HepG2 (cell line): Measurements from ENCODE around the gene CDH12. TPM values are rescaled to one million over a fixed set of nuclear protein-coding genes. Genes with fewer than 3 reads are reported as not detected.

Experiments used
- ATAC-seq: fragments of 200-7000 bp; cut with Tn5 transposase; 3 replicates; pipeline ENCODE4 v1.9.1; 2020; ENCODE audit warnings: mild to moderate bottlenecking, moderate library complexity
- BruUV-seq: library from RNA; stranded (reverse); fragments of 400-500 nt; replicated peaks from 2 replicates; lab custom pipeline; 2021; lab: Mats Ljungman, UMichigan
- CTCF ChIA-PET: fragments of 300-600 bp; formaldehyde crosslinking; extraction: SDS; loops from one replicate; lab custom pipeline; 2021; ENCODE audit warnings: low total read pairs, inconsistent platforms, low intra/inter-chr PET ratio; lab: Yijun Ruan, JAX
- POLR2A ChIA-PET: fragments of 350-600 bp; sonication (Branson Sonifier 250); formaldehyde crosslinking; loops from one replicate; lab custom pipeline; 2020; ENCODE audit warnings: antibody characterized with exemption, inconsistent platforms; lab: Yijun Ruan, JAX
- DNase-seq: peaks from one replicate; pipeline ENCODE4 v3.0.0-alpha.2; 2015; ENCODE audit warnings: low spot score
- FAIRE-seq: peaks from 3 replicates; lab custom pipeline; 2011; peaks lifted over from hg19 to GRCh38; lab: Jason Lieb, UNC
- H2AFZ ChIP-seq: one replicate; pipeline ENCODE4 v1.6.1; 2011; ENCODE audit warnings: low read length, inconsistent platforms
- H3K27ac ChIP-seq: fragments of 300-600 bp; 3 replicates; pipeline ENCODE4 v1.8.0; 2011; ENCODE audit warnings: mixed run types, mild to moderate bottlenecking, mixed read lengths, low read length, inconsistent platforms; ENCODE audit not compliant: insufficient read depth; ENCODE audit errors: extremely low read length
- H3K27me3 ChIP-seq, 2 experiments: fragments of 200-600 bp in 1 of 2; 2 replicates in 1 of 2; 3 replicates in 1 of 2; pipeline versions ENCODE4 v1.6.0 to v1.8.0; 2011; ENCODE audit warnings: low read length in 2 of 2, mild to moderate bottlenecking in 2 of 2, moderate library complexity in 2 of 2, inconsistent platforms in 1 of 2; ENCODE audit not compliant: insufficient read depth in 2 of 2, control insufficient read depth in 1 of 2
- H3K36me3 ChIP-seq, 2 experiments: fragments of 200-600 bp in 1 of 2; replicated peaks in 1 of 2; 2 replicates in 1 of 2; 3 replicates in 1 of 2; pipeline versions ENCODE4 v1.5.1 to v1.8.0; 2011; ENCODE audit warnings: low read length in 2 of 2, inconsistent platforms in 1 of 2; ENCODE audit not compliant: insufficient read depth in 2 of 2, control insufficient read depth in 1 of 2
- H3K4me1 ChIP-seq: 2 replicates; pipeline ENCODE4 v1.5.1; 2012; ENCODE audit warnings: low read length, inconsistent platforms; ENCODE audit not compliant: insufficient read depth
- H3K4me2 ChIP-seq: 2 replicates; pipeline ENCODE4 v1.6.0; 2011; ENCODE audit warnings: low read depth, low read length, inconsistent platforms
- H3K4me3 ChIP-seq, 3 experiments: fragments of 200-600 bp in 1 of 3; sonication (generic), shearing (Covaris generic) in 1 of 3; replicated peaks in 1 of 3; 2 replicates each; pipeline ENCODE4 v1.5.1; 2011 to 2016; ENCODE audit warnings: low read length in 3 of 3, inconsistent platforms in 2 of 3, low read depth in 2 of 3, mild to moderate bottlenecking in 2 of 3, control low read depth in 1 of 3, mixed read lengths in 1 of 3; ENCODE audit not compliant: insufficient read depth in 1 of 3
- H3K79me2 ChIP-seq: one replicate; pipeline ENCODE4 v1.6.1; 2011; ENCODE audit warnings: low read length, inconsistent platforms; ENCODE audit not compliant: insufficient read depth
- H3K9ac ChIP-seq: 2 replicates; pipeline ENCODE4 v1.6.0; 2011; ENCODE audit warnings: mild to moderate bottlenecking, low read depth, low read length, inconsistent platforms; ENCODE audit not compliant: insufficient read depth
- H3K9me3 ChIP-seq: 2 replicates; pipeline ENCODE4 v1.5.1; 2012; ENCODE audit warnings: mild to moderate bottlenecking, low read length
- H4K20me1 ChIP-seq: 2 replicates; pipeline ENCODE4 v1.6.0; 2011; ENCODE audit warnings: inconsistent platforms, mild to moderate bottlenecking, low read length, moderate library complexity; ENCODE audit not compliant: insufficient read depth
- MXD4 ChIP-seq: IDR thresholded peaks from 2 replicates; pipeline ENCODE4 v1.6.1; 2016; ENCODE audit warnings: mild to moderate bottlenecking, missing biosample characterization, missing genetic modification reagents
- NFE2 ChIP-seq: sonication (generic); formaldehyde crosslinking; IDR thresholded peaks from 2 replicates; pipeline ENCODE4 v1.4.0; 2020; ENCODE audit warnings: missing genetic modification reagents
- NR1H2 ChIP-seq: sonication (generic); formaldehyde crosslinking; IDR thresholded peaks from 2 replicates; pipeline ENCODE4 v1.8.1; 2022; ENCODE audit warnings: low read depth, missing genetic modification reagents, borderline replicate concordance
- PRMT3 ChIP-seq: sonication (generic); formaldehyde crosslinking; IDR thresholded peaks from 2 replicates; pipeline ENCODE4 v1.8.1; 2022; ENCODE audit warnings: low read depth, mild to moderate bottlenecking, moderate library complexity, missing genetic modification reagents, borderline replicate concordance
- PRPF4 ChIP-seq: fragments of 200-400 bp; formaldehyde crosslinking; IDR thresholded peaks from 2 replicates; pipeline ENCODE4 v1.6.1; 2016; ENCODE audit warnings: low read length, low read depth; ENCODE audit not compliant: poor library complexity, severe bottlenecking
- TBL1XR1 ChIP-seq: fragments of 150-350 bp; IDR thresholded peaks from 2 replicates; pipeline ENCODE4 v1.6.1; 2014; ENCODE audit warnings: borderline replicate concordance, low read length; ENCODE audit not compliant: partially characterized antibody
- ZBTB42 ChIP-seq: sonication (generic); formaldehyde crosslinking; IDR thresholded peaks from 2 replicates; pipeline ENCODE4 v1.5.0; 2020; ENCODE audit warnings: mild to moderate bottlenecking, missing genetic modification reagents
- ZFX ChIP-seq: sonication (generic); formaldehyde crosslinking; IDR thresholded peaks from 2 replicates; pipeline ENCODE4 v1.4.0; 2020; ENCODE audit warnings: mild to moderate bottlenecking, low read depth, missing genetic modification reagents, moderate library complexity
- ZHX2 ChIP-seq, 2 experiments: sonication (generic) in 1 of 2; formaldehyde crosslinking in 1 of 2; IDR thresholded peaks; 2 replicates each; pipeline versions ENCODE4 v1.6.1 to v1.9.0; 2014 to 2022; ENCODE audit warnings: antibody characterized with exemption in 1 of 2, borderline replicate concordance in 1 of 2, inconsistent platforms in 1 of 2, low read depth in 1 of 2, missing genetic modification reagents in 1 of 2
- ZNF180 ChIP-seq: sonication (generic); formaldehyde crosslinking; IDR thresholded peaks from 2 replicates; pipeline ENCODE4 v1.4.0; 2020; ENCODE audit warnings: low read depth, missing genetic modification reagents, borderline replicate concordance
- ZNF350 ChIP-seq: sonication (generic); formaldehyde crosslinking; IDR thresholded peaks from 2 replicates; pipeline ENCODE4 v1.4.0; 2020; ENCODE audit warnings: mild to moderate bottlenecking, low read depth, missing genetic modification reagents, borderline replicate concordance
- ZNF547 ChIP-seq: sonication (generic); formaldehyde crosslinking; IDR thresholded peaks from 2 replicates; pipeline ENCODE4 v1.5.1; 2020; ENCODE audit warnings: mild to moderate bottlenecking, missing genetic modification reagents
- ZNF709 ChIP-seq: sonication (generic); formaldehyde crosslinking; IDR thresholded peaks from 2 replicates; pipeline ENCODE4 v1.5.0; 2020; ENCODE audit warnings: mild to moderate bottlenecking, missing genetic modification reagents
- ZNF781 ChIP-seq: sonication (generic); formaldehyde crosslinking; IDR thresholded peaks from 2 replicates; pipeline ENCODE4 v1.5.1; 2020; ENCODE audit warnings: borderline replicate concordance, mild to moderate bottlenecking, missing genetic modification reagents; ENCODE audit errors: not compliant biosample characterization
- ZNF850 ChIP-seq: sonication (generic); formaldehyde crosslinking; conservative IDR thresholded peaks from 2 replicates; pipeline ENCODE4 v1.9.0; 2021; ENCODE audit warnings: mild to moderate bottlenecking, missing genetic modification reagents
- ZSCAN25 ChIP-seq: sonication (generic); formaldehyde crosslinking; IDR thresholded peaks from 2 replicates; pipeline ENCODE4 v1.8.0; 2022; ENCODE audit warnings: mild to moderate bottlenecking, missing genetic modification reagents
- WGBS: methylation state at CpG from one replicate; pipeline ENCODE4 v1.1.6; 2017; ENCODE audit warnings: low lambda C conversion rate; 5-methylcytosine and 5-hydroxymethylcytosine counted together
- in situ Hi-C: cut with HindIII; loops from 2 replicates; pipeline ENCODE4 v1.10.0; 2017; ENCODE audit warnings: low pct_unique_long_range_greater_than_20kb; ENCODE audit not compliant: extremely low pct_ligation_motif_present
- intact Hi-C: fragments of 100-400 bp; cut with micrococcal nuclease; formaldehyde crosslinking; loops from one replicate; pipeline ENCODE4 v1.10.0; 2022; ENCODE audit not compliant: unreplicated experiment
- polyA plus RNA-seq, 8 experiments: library from polyadenylated mRNA; depleted of rRNA in 3 of 8; stranded (reverse) in 7 of 8; unstranded in 1 of 8; fragments of >200 nt; fragmentation: Illumina TruSeq in 4 of 8; extraction: Trizol in 4 of 8; gene quantifications; 2 replicates each; pipeline versions ENCODE4 v1.2.1 to v1.2.3, GENCODE V29; 2011 to 2016; ENCODE audit warnings: low read depth in 4 of 8, missing spikeins in 1 of 8, mixed read lengths in 1 of 8; ENCODE audit not compliant: insufficient read depth in 1 of 8
- total RNA-seq, 5 experiments: library from RNA; depleted of rRNA; stranded (reverse); fragments of >200 nt; fragmentation: Illumina TruSeq; extraction: Trizol; gene quantifications; 2 replicates each; pipeline ENCODE4 v1.2.3, GENCODE V29; 2016; ENCODE audit warnings: low read depth in 1 of 5
- TF ChIP-seq, protein P1 (sequence below): sonication (generic); formaldehyde crosslinking; IDR thresholded peaks from 2 replicates; pipeline ENCODE4 v1.4.0; 2020; ENCODE audit warnings: mild to moderate bottlenecking, missing genetic modification reagents, borderline replicate concordance

Gene CDH12
- total and polyA plus RNA-seq, 2 of the 13 experiments (the other 11 are each of a cell fraction or from before 2014, with no cell fraction given), result not detected

GRCh38 chr5:22612928-22613327 is 240.2 kb downstream of the CDH12 start:
- ChIA-PET CTCF (no interaction called here), POLR2A (no interaction called here)
- Histone ChIP-seq H3K4me3 (no peak overlapping the region), H3K36me3 (no peaks in the 10 kb centered on the region), H3K4me1 (no peaks in the 10 kb centered on the region), H3K4me2 (no peak overlapping the region), H3K9me3 (peaks cover 35% of the 10 kb centered on the region), H4K20me1 (no peaks in the 10 kb centered on the region), H3K79me2 (no peaks in the 10 kb centered on the region), H2AFZ (no peak overlapping the region), H3K9ac (no peak overlapping the region), H3K27me3 (no peaks in the 10 kb centered on the region), H3K27ac (no peak overlapping the region)
- no peak for ATAC-seq
- BruUV-seq, result no TSS peak
- intact Hi-C loops, result no loop called here
- no peak for DNase-seq
- FAIRE-seq, result no peak
- WGBS, result 0% methylated on average over 1 of the region's 1 CpG
- in situ Hi-C loops, result no loop called here
- TF ChIP-seq ZNF850 (CRISPR knock-in tag) (no peak), PRPF4 (no peak), TBL1XR1 (no peak), ZHX2 (IDR thresholded peaks at IDR 0.05; ENCODE audit: low read depth) (no peak), ZHX2 (CRISPR knock-in tag; IDR thresholded peaks at IDR 0.05; ENCODE audit: borderline replicate concordance) (no peak), ZNF709 (no peak), NR1H2 (CRISPR knock-in tag) (no peak), ZNF180 (no peak), ZNF350 (CRISPR knock-in tag) (no peak), ZSCAN25 (CRISPR knock-in tag) (no peak), ZNF781 (no peak), PRMT3 (CRISPR knock-in tag) (no peak), ZNF547 (CRISPR knock-in tag) (no peak), MXD4 (no peak), NFE2 (no peak), ZBTB42 (CRISPR knock-in tag) (no peak), ZFX (CRISPR knock-in tag) (no peak)
- TF ChIP-seq, protein P1, sequence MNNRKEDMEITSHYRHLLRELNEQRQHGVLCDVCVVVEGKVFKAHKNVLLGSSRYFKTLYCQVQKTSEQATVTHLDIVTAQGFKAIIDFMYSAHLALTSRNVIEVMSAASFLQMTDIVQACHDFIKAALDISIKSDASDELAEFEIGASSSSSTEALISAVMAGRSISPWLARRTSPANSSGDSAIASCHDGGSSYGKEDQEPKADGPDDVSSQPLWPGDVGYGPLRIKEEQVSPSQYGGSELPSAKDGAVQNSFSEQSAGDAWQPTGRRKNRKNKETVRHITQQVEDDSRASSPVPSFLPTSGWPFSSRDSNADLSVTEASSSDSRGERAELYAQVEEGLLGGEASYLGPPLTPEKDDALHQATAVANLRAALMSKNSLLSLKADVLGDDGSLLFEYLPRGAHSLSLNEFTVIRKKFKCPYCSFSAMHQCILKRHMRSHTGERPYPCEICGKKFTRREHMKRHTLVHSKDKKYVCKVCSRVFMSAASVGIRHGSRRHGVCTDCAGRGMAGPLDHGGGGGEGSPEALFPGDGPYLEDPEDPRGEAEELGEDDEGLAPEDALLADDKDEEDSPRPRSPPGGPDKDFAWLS, result no peak
